GM19455 (cell line): ENCODE data around the gene FAM20B.

Source experiments
- ATAC-seq: cut with Tn5 transposase; IDR thresholded peaks from one replicate; pipeline ENCODE4 v1.9.1; 2021; ENCODE audit not compliant: unreplicated experiment

Gene FAM20B

GRCh38 chr1:179090923-179091322 lies 65.2 kb downstream of the FAM20B start:
- no peak for ATAC-seq

GRCh38 chr1:179091691-179092165 lies 66.0 kb downstream of the FAM20B start:
- ATAC-seq: no peak

GRCh38 chr1:179092896-179093461 lies 67.3 kb downstream of the FAM20B start:
- no peak for ATAC-seq

GRCh38 chr1:179094818-179095217 lies 69.1 kb downstream of the FAM20B start:
- ATAC-seq: no peak

- no peak for ATAC-seq
These were observed 69.7 kb downstream of the FAM20B start for GRCh38 chr1:179095377-179095776.

GRCh38 chr1:179095924-179096323 lies 70.2 kb downstream of the FAM20B start:
- no peak for ATAC-seq

GRCh38 chr1:179099891-179100290 lies 74.2 kb downstream of the FAM20B start:
- no peak for ATAC-seq

GRCh38 chr1:179101566-179101965 lies 75.9 kb downstream of the FAM20B start:
- no peak for ATAC-seq

- no peak for ATAC-seq
These were observed 78.3 kb downstream of the FAM20B start for GRCh38 chr1:179103999-179104398.

GRCh38 chr1:179104611-179105250 lies 79.0 kb downstream of the FAM20B start:
- no peak for ATAC-seq

GRCh38 chr1:179105393-179105792 lies 79.7 kb downstream of the FAM20B start:
- no peak for ATAC-seq

- ATAC-seq: no peak
These were observed 82.3 kb downstream of the FAM20B start for GRCh38 chr1:179107706-179108629.

- ATAC-seq: no peak
These were observed 83.0 kb downstream of the FAM20B start for GRCh38 chr1:179108644-179109043.

GRCh38 chr1:179115181-179115580 lies 89.5 kb downstream of the FAM20B start:
- ATAC-seq: no peak

GRCh38 chr1:179119513-179119912 lies 93.8 kb downstream of the FAM20B start:
- no peak for ATAC-seq

- ATAC-seq: no peak
These were observed 95.0 kb downstream of the FAM20B start for GRCh38 chr1:179120736-179121135.

- ATAC-seq: no peak
These were observed 95.7 kb downstream of the FAM20B start for GRCh38 chr1:179121159-179121938.

- no peak for ATAC-seq
These were observed 99.2 kb downstream of the FAM20B start for GRCh38 chr1:179124873-179125272.
